PC-3 (cell line): ENCODE data around the gene GJB5. TPM values are rescaled to one million over a fixed set of nuclear protein-coding genes. Genes with fewer than 3 reads are reported as not detected.

Source experiments
- ATAC-seq: fragments of 200-7000 bp; cut with Tn5 transposase; 2 replicates; pipeline ENCODE4 v1.9.1; 2020; ENCODE audit warnings: mild to moderate bottlenecking, moderate library complexity
- BruUV-seq: library from RNA; stranded (reverse); fragments of 400-500 nt; replicated peaks from 2 replicates; lab custom pipeline; 2021; lab: Mats Ljungman, UMichigan
- CTCF ChIA-PET: fragments of 300-600 bp; sonication (Branson Sonifier 250); formaldehyde crosslinking; loops from one replicate; lab custom pipeline; 2022; ENCODE audit warnings: antibody characterized with exemption; lab: Charles Lee
- POLR2A ChIA-PET: fragments of 300-600 bp; sonication (Branson Sonifier 250); formaldehyde crosslinking; loops from one replicate; lab custom pipeline; 2022; ENCODE audit warnings: antibody characterized with exemption; ENCODE audit not compliant: unreplicated experiment; lab: Charles Lee
- DNase-seq: peaks from one replicate; pipeline ENCODE4 v3.0.0-alpha.2; 2015
- H2AFZ ChIP-seq: fragments of 300-600 bp; sonication (generic); 2 replicates; pipeline ENCODE4 v1.6.0; 2016; ENCODE audit warnings: antibody characterized with exemption, low read length
- H3F3A ChIP-seq: fragments of 300-600 bp; sonication (generic); one replicate; pipeline ENCODE4 v1.6.0; 2017; ENCODE audit warnings: antibody characterized with exemption, low read length, control low read depth, mild to moderate bottlenecking; ENCODE audit not compliant: unreplicated experiment
- H3K27ac ChIP-seq: fragments of 300-600 bp; sonication (generic); 2 replicates; pipeline ENCODE4 v1.5.1; 2016; ENCODE audit warnings: mild to moderate bottlenecking, low read length
- H3K27me3 ChIP-seq: fragments of 300-600 bp; sonication (generic); 2 replicates; pipeline ENCODE4 v1.6.1; 2016; ENCODE audit warnings: low read length, mixed read lengths
- H3K36me3 ChIP-seq: fragments of 300-600 bp; sonication (generic); 2 replicates; pipeline ENCODE4 v1.6.1; 2016; ENCODE audit warnings: low read depth, mixed run types, low read length, mixed read lengths
- H3K4me1 ChIP-seq: fragments of 300-600 bp; sonication (generic); 2 replicates; pipeline ENCODE4 v1.5.1; 2016; ENCODE audit warnings: low read length; ENCODE audit not compliant: insufficient read depth
- H3K4me2 ChIP-seq: fragments of 300-600 bp; sonication (generic); 2 replicates; pipeline ENCODE4 v1.6.0; 2016; ENCODE audit warnings: low read length
- H3K4me3 ChIP-seq: fragments of 300-600 bp; sonication (generic); 2 replicates; pipeline ENCODE4 v1.5.1; 2016; ENCODE audit warnings: mild to moderate bottlenecking, low read length, mixed read lengths
- H3K79me2 ChIP-seq: fragments of 300-600 bp; sonication (generic); 2 replicates; pipeline ENCODE4 v1.6.1; 2017; ENCODE audit warnings: low read length, mixed read lengths
- H3K9ac ChIP-seq: fragments of 300-600 bp; sonication (generic); 2 replicates; pipeline ENCODE4 v1.6.0; 2016; ENCODE audit warnings: mild to moderate bottlenecking, low read length
- H3K9me2 ChIP-seq: fragments of 300-600 bp; sonication (generic); replicated peaks from 2 replicates; pipeline ENCODE4 v1.6.1; 2016; ENCODE audit warnings: mixed run types, low read length, mixed read lengths
- H3K9me3 ChIP-seq: fragments of 300-600 bp; sonication (generic); 2 replicates; pipeline ENCODE4 v1.6.1; 2016; ENCODE audit warnings: low read length, mixed read lengths
- H4K20me1 ChIP-seq: fragments of 300-600 bp; sonication (generic); 2 replicates; pipeline ENCODE4 v1.6.1; 2016; ENCODE audit warnings: low read length, mixed read lengths
- EZH2 ChIP-seq: fragments of 300-600 bp; sonication (generic); IDR thresholded peaks from one replicate; pipeline ENCODE4 v1.6.1; 2017; ENCODE audit warnings: antibody characterized with exemption, mild to moderate bottlenecking, low read length; ENCODE audit not compliant: unreplicated experiment
- EZH2phosphoT487 ChIP-seq: fragments of 300-600 bp; sonication (generic); IDR thresholded peaks from 2 replicates; pipeline ENCODE4 v1.6.1; 2018; ENCODE audit warnings: mild to moderate bottlenecking, antibody characterized with exemption, low read length, borderline replicate concordance
- intact Hi-C: fragments of 100-400 bp; cut with micrococcal nuclease; formaldehyde crosslinking; loops from 2 replicates; pipeline ENCODE4 v1.9.0; 2023
- total RNA-seq: library from RNA; depleted of rRNA; stranded (reverse); fragments of >200 nt; gene quantifications from 2 replicates; pipeline ENCODE4 v1.2.3, GENCODE V29; 2014
- TF ChIP-seq, protein P1 (sequence below): fragments of 300-600 bp; sonication (generic); conservative IDR thresholded peaks from 2 replicates; pipeline ENCODE4 v1.5.1; 2017; ENCODE audit warnings: antibody characterized with exemption, low read depth, mild to moderate bottlenecking, low read length

The GJB5 gene
- total RNA-seq, 1 experiment from 2014 or later = 7.2 TPM

DNA sequence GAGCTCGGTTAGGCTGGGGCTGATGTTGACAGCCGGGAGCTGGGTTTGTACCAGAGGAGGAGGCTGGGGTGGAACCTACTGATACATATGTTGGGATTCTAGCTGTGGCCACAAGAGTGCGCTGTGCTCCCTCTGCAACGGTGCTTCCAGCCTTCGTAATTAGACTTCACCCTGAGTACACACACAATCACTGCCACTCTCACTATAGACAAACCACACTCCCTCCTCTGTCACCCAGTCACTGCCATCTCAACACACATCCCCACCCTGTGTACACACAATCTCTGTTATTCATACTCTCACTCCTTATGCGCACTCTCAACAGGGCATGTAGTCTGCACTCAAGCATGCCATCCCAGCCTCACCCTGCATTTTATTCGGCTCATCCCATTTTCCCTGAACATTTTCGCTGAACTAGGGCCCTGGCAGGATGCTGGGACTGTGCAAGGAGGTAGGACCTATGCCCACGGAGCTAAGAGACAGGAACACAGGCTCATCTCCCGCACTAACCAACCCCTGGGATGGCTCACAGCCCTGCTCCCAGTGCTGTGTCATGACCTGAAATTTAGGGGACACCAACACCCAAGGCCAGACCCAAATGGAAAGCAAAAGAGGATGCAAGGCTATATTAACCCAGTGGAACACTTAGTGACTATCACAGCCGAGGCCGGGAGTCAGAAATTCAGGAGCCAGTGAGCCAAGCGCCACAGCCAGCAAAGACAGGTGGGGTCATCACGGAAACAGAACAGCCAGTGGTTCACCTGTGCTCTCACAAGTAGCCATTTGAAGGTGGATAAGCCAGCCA is 31.9 kb downstream of the GJB5 start:
- no TSS peak for BruUV-seq
- no peaks in the 10 kb centered on the region for H3K9me2 ChIP-seq
- ATAC-seq (peak; percentile 76), DNase-seq (peak; percentile 87)
- H3K79me2 ChIP-seq = peaks cover 41% of the 10 kb centered on the region
- H3K27ac ChIP-seq = peak overlapping the region; percentile 80
- 0 out of 2 replicates have a peak, but pooled peaks cover 7% of the 10 kb centered on the region for H4K20me1 ChIP-seq
- no peaks in the 10 kb centered on the region for H3K9me3 ChIP-seq
- peak overlapping the region; percentile 24; the same call in 1 of the 2 replicates for H3K9ac ChIP-seq
- intact Hi-C loops = loop anchor here (1.0 to 2.0 kb wide), 3 partner anchors 34 to 80 kb away; no protein-coding TSS in a partner anchor
- peaks cover 53% of the 10 kb centered on the region for H3K4me1 ChIP-seq
- no peaks in the 10 kb centered on the region for H3K27me3 ChIP-seq
- H2AFZ ChIP-seq = no peak overlapping the region
- H3F3A ChIP-seq = no peaks in the 10 kb centered on the region
- ChIA-PET POLR2A (no interaction called here), CTCF (interaction anchor here (0.5 to 1.1 kb wide), 5 partner anchors 24 to 185 kb away, joined by 3 to 8 read pairs (median 3); partner anchors contain the start of gene GJB5)
- H3K36me3 ChIP-seq = peaks cover 29% of the 10 kb centered on the region
- TF ChIP-seq EZH2 (no peak), EZH2phosphoT487 (no peak)
- TF ChIP-seq, protein P1, sequence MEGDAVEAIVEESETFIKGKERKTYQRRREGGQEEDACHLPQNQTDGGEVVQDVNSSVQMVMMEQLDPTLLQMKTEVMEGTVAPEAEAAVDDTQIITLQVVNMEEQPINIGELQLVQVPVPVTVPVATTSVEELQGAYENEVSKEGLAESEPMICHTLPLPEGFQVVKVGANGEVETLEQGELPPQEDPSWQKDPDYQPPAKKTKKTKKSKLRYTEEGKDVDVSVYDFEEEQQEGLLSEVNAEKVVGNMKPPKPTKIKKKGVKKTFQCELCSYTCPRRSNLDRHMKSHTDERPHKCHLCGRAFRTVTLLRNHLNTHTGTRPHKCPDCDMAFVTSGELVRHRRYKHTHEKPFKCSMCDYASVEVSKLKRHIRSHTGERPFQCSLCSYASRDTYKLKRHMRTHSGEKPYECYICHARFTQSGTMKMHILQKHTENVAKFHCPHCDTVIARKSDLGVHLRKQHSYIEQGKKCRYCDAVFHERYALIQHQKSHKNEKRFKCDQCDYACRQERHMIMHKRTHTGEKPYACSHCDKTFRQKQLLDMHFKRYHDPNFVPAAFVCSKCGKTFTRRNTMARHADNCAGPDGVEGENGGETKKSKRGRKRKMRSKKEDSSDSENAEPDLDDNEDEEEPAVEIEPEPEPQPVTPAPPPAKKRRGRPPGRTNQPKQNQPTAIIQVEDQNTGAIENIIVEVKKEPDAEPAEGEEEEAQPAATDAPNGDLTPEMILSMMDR = peak; percentile 85
- peak overlapping the region; percentile 29 for H3K4me2 ChIP-seq
- H3K4me3 ChIP-seq = no peak overlapping the region

GRCh38 chr1:34787461-34788420 is 32.9 kb downstream of the GJB5 start:
- ChIA-PET POLR2A (no interaction called here), CTCF (interaction anchor here (0.6 to 0.9 kb wide), 3 partner anchors 41 to 144 kb away, joined by 3 to 4 read pairs (median 3); no protein-coding TSS in a partner anchor)
- no TSS peak for BruUV-seq
- intact Hi-C loops = loop anchor here (2.0 kb wide), 1 partner anchor 35 kb away; no protein-coding TSS in a partner anchor
- TF ChIP-seq EZH2 = no peak
- TF ChIP-seq EZH2phosphoT487 = no peak
- TF ChIP-seq, protein P1 = peak; percentile 46
- DNase-seq (no peak), ATAC-seq (no peak)
- Histone ChIP-seq H3K27ac (peak overlapping the region; percentile 80), H3K4me2 (no peak overlapping the region), H3K4me1 (peaks cover 46% of the 10 kb centered on the region), H3K27me3 (no peaks in the 10 kb centered on the region), H3K9ac (no peak overlapping the region; the same call in 1 of the 2 replicates), H3F3A (no peaks in the 10 kb centered on the region), H3K79me2 (peaks cover 31% of the 10 kb centered on the region), H2AFZ (no peak overlapping the region), H3K9me3 (no peaks in the 10 kb centered on the region), H3K36me3 (peaks cover 29% of the 10 kb centered on the region), H3K4me3 (no peak overlapping the region), H3K9me2 (no peaks in the 10 kb centered on the region), H4K20me1 (0 out of 2 replicates have a peak, but pooled peaks cover 7% of the 10 kb centered on the region)
